Heart right ventricle (tissue), 16 donors: ENCODE data around the gene CXCR5. TPM values are rescaled to one million over a fixed set of nuclear protein-coding genes. Genes with fewer than 3 reads are reported as not detected.
A peak's percentile ranks its signal among the peaks of the same experiment; 100 is the strongest.

Experiments
- ATAC-seq, 8 donors: fragments of 200-7000 bp; cut with Tn5 transposase; one replicate each; pipeline ENCODE4 v1.9.1; 2020; ENCODE audit warnings: mild to moderate bottlenecking in 8 of 8, moderate library complexity in 8 of 8, moderate number of reproducible peaks in 1 of 8
- DNase-seq, 2 donors: peaks; one replicate each; pipeline ENCODE4 v3.0.0-alpha.2; 2020
- H3K27ac ChIP-seq, 10 donors: fragments of 200-600 bp; sonication (generic) in 2 of 10; one replicate each; pipeline versions ENCODE4 v1.5.0 to v1.8.0; 2020 to 2022; ENCODE audit warnings: mild to moderate bottlenecking in 3 of 10
- H3K27me3 ChIP-seq, 7 donors: fragments of 200-600 bp; one replicate each; pipeline ENCODE4 v1.8.0; 2021 to 2022; ENCODE audit warnings: mild to moderate bottlenecking in 2 of 7
- H3K36me3 ChIP-seq, 9 donors: fragments of 200-600 bp; sonication (generic) in 1 of 9; one replicate each; pipeline versions ENCODE4 v1.5.0 to v1.8.0; 2020 to 2022; ENCODE audit warnings: mild to moderate bottlenecking in 2 of 9
- H3K4me1 ChIP-seq, 9 donors: fragments of 200-600 bp; sonication (generic) in 1 of 9; one replicate each; pipeline versions ENCODE4 v1.5.0 to v1.8.0; 2020 to 2022; ENCODE audit warnings: mild to moderate bottlenecking in 4 of 9
- H3K4me3 ChIP-seq, 10 donors: fragments of 200-600 bp; sonication (generic) in 2 of 10; one replicate each; pipeline versions ENCODE4 v1.5.0 to v1.8.0; 2020 to 2022; ENCODE audit warnings: mild to moderate bottlenecking in 7 of 10, moderate library complexity in 2 of 10
- H3K9me3 ChIP-seq, 11 donors: fragments of 200-600 bp in 10 of 11; sonication (generic) in 2 of 11; one replicate each; pipeline versions ENCODE4 v1.5.0 to v1.8.0; 2013 to 2022; ENCODE audit warnings: mild to moderate bottlenecking in 2 of 11, control low read depth in 1 of 11, moderate library complexity in 1 of 11
- CTCF ChIP-seq, 9 donors: fragments of 200-600 bp; sonication (generic) in 2 of 9; IDR thresholded peaks; one replicate each; pipeline versions ENCODE4 v1.5.0 to v1.8.0; 2021 to 2022; ENCODE audit warnings: antibody characterized with exemption in 9 of 9, mild to moderate bottlenecking in 5 of 9, moderate library complexity in 1 of 9
- WGBS, 2 donors: extraction: QIAGEN DNeasy Blood & Tissue Kit; methylation state at CpG; one replicate each; pipeline ENCODE4 v1.1.7; 2013; ENCODE audit warnings: inconsistent platforms in 1 of 2; 5-methylcytosine and 5-hydroxymethylcytosine counted together
- intact Hi-C, 10 donors: fragments of 100-400 bp; cut with DNase I; formaldehyde crosslinking; loops; one replicate each; pipeline versions ENCODE4 v1.11.1 to v1.14.2; 2022
- polyA plus RNA-seq, 2 donors: library from polyadenylated mRNA; stranded (reverse); fragments of 200-250 nt; gene quantifications; one replicate each; pipeline ENCODE4 v1.2.3, GENCODE V29; 2013
- total RNA-seq, 10 donors: library from RNA; stranded (reverse); fragmentation: NEBNext Ultra II Directional in 3 of 10; extraction: Animal tissue kit (Norgen Biotek cat#: 25700) in 3 of 10; gene quantifications; one replicate each; pipeline versions ENCODE4 v1.2.1 to v1.2.4, GENCODE V29; 2021 to 2023
- donor health status: Arrhythmogenic right ventricular cardiomyopathy.
- donor health status: ischemic (EF 13 %, LVEDD 7.1; RV severe dilation, severe dysfunction).
- donor health status: healthy with polysubstance abuse.
- donor health status: DM: no; HTN: yes; CAD: no.
- donor health status: DM: no; HTN: no; CAD: no.
- donor health status: ischemic (EF 25% LVEDD 6.9; RV normal size, moderate dysfunction).
- donor health status: ischemic (EF 25% LVEDD 5.7; RV mildly dilated, moderate dysfunction).
- donor health status: healthy.
- donor health status: DM: yes; HTN: yes; CAD: no.
- donor health status: Ischemic cardiomyopathy.
- donor health status: ischemic (EF 35%, LVEDD 5.7; RV mildly dilated, moderate dysfunction).
- donor health status: nonischemic (EF 11% LVEDD 7.7; RV severe dilation, severe dysfunction).
- donor health status: DM: yes; HTN: yes; CAD: no.
- donor health status: PGD.
- donor health status: ischemic (EF 29% LVEDD 5.4; RV normal size, mild dysfunction).
- donor health status: nonischemic (EF 23%, LVEDD 6.1; RV moderate dilation, normal function).

The CXCR5 gene
- total and polyA plus RNA-seq, 12 donors = 0.16 to 0.58 (median 0.22) TPM; not detected in 9

GRCh38 chr11:118895093-118896039 is 11.7 kb downstream of the CXCR5 start:
- H3K4me1 ChIP-seq = peaks cover 0 to 33% (median 0%) of the 10 kb centered on the region in 9 donors
- intact Hi-C loops = loop anchor here in 5 of 10 donors (5.0 to 10.0 kb wide), 3 partner anchors 37 to 101 kb away; partner anchors contain the start of gene DDX6 (in 1 of the 5)
- no peak for TF ChIP-seq CTCF (IDR thresholded peaks at IDR 0.05)
- 64 to 67% methylated on average over 26 of the region's 26 CpGs for WGBS, 2 donors
- peaks cover 0 to 43% (median 22%) of the 10 kb centered on the region in 9 donors for H3K36me3 ChIP-seq
- no peaks in the 10 kb centered on the region for H3K27me3 ChIP-seq
- no peaks in the 10 kb centered on the region for H3K9me3 ChIP-seq
- peak in 1 of 2 donors; percentile 3 for DNase-seq
- peak overlapping the region in 1 of 10 donors; percentile 55 for H3K27ac ChIP-seq
- ATAC-seq = no peak
- no peak overlapping the region for H3K4me3 ChIP-seq

GRCh38 chr11:118896472-118896913 is 12.8 kb downstream of the CXCR5 start:
- intact Hi-C loops = loop anchor here in 5 of 10 donors (5.0 to 10.0 kb wide), 3 partner anchors 36 to 102 kb away; partner anchors contain the start of gene DDX6 (in 1 of the 5)
- H3K36me3 ChIP-seq = peaks cover 0 to 55% (median 27%) of the 10 kb centered on the region in 9 donors
- ATAC-seq (no peak), DNase-seq (peak in 1 of 2 donors; percentile 3)
- 77% methylated on average over 10 of the region's 10 CpGs for WGBS, 2 donors
- TF ChIP-seq CTCF (IDR thresholded peaks at IDR 0.05) = no peak
- no peak overlapping the region for H3K4me3 ChIP-seq
- H3K27ac ChIP-seq = peak overlapping the region in 3 of 10 donors; percentile 16 to 55 (median 36)
- H3K9me3 ChIP-seq = no peaks in the 10 kb centered on the region
- no peaks in the 10 kb centered on the region for H3K27me3 ChIP-seq
- peaks cover 0 to 33% (median 0%) of the 10 kb centered on the region in 9 donors for H3K4me1 ChIP-seq

- no peak for DNase-seq
- peaks cover 0 to 60% (median 33%) of the 10 kb centered on the region in 9 donors for H3K36me3 ChIP-seq
- H3K4me3 ChIP-seq = no peak overlapping the region
- 77% methylated on average over 12 of the region's 12 CpGs for WGBS, 2 donors
- peaks cover 0 to 33% (median 0%) of the 10 kb centered on the region in 9 donors for H3K4me1 ChIP-seq
- intact Hi-C loops = loop anchor here in 5 of 10 donors (5.0 to 10.0 kb wide), 3 partner anchors 35 to 102 kb away; partner anchors contain the start of gene DDX6 (in 1 of the 5)
- no peaks in the 10 kb centered on the region for H3K27me3 ChIP-seq
- peak overlapping the region in 3 of 10 donors; percentile 16 to 55 (median 36) for H3K27ac ChIP-seq
- ATAC-seq = no peak
- no peak for TF ChIP-seq CTCF (IDR thresholded peaks at IDR 0.05)
- no peaks in the 10 kb centered on the region for H3K9me3 ChIP-seq
Measured at GRCh38 chr11:118896921-118897591, 13.4 kb downstream of the CXCR5 start.
